Measurements from ENCODE around the gene RAP1B. TPM values are rescaled to one million over a fixed set of nuclear protein-coding genes. Genes with fewer than 3 reads are reported as not detected.

Gene RAP1B
- total and polyA plus RNA-seq, 2 of the 13 experiments (the other 11 are each of a cell fraction or from before 2014, with no cell fraction given) = 71.1 to 92.7 TPM

DNA sequence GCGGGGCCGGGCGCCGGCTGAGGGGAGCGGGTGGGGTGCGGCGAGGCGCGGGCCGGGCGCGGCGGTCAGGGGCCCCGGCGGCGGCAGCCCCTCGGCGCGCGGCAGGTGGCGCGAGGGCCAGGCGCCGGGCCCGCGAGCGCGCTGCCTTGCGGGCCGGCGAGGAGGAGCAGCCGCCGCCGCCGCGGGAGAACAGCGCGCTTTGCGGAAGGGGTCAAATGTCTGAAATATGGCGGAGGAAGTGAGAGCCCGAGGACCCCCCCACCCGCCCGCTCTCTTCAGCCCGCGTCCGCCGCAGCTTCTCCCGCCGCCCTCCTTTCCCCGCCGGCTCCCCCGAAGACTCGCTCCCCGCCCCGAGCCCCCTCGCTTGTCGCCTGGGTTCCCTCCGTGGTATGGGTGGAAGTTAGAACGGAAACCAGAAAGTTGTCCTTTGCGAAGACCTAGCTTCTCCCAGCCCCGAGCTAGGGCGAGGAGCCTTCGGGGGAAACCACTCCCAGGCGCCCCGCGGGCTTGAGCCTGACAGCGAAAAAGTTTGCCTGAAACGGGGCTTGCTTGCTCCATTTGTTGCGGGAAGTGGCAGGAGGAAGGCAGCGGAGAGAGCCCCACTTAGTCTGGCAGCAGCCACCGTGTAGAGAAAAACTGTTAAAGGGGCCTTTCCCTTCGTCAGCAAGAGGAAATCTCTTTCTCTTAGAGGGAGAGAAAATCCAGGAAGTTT, 551 bp downstream of the RAP1B start (continued):
- TF ChIP-seq, protein P1, sequence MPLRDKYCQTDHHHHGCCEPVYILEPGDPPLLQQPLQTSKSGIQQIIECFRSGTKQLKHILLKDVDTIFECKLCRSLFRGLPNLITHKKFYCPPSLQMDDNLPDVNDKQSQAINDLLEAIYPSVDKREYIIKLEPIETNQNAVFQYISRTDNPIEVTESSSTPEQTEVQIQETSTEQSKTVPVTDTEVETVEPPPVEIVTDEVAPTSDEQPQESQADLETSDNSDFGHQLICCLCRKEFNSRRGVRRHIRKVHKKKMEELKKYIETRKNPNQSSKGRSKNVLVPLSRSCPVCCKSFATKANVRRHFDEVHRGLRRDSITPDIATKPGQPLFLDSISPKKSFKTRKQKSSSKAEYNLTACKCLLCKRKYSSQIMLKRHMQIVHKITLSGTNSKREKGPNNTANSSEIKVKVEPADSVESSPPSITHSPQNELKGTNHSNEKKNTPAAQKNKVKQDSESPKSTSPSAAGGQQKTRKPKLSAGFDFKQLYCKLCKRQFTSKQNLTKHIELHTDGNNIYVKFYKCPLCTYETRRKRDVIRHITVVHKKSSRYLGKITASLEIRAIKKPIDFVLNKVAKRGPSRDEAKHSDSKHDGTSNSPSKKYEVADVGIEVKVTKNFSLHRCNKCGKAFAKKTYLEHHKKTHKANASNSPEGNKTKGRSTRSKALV (CRISPR knock-in tag; IDR thresholded peaks at IDR 0.05) = no peak
- peak; percentile 42 for TF ChIP-seq SAP130 (CRISPR knock-in tag; IDR thresholded peaks at IDR 0.05; ENCODE audit: low read depth)
- TF ChIP-seq AGO1 (IDR thresholded peaks at IDR 0.05; ENCODE audit: low read depth, low read length, poor library complexity, severe bottlenecking) = peak; percentile 23
- TF ChIP-seq, protein P2, sequence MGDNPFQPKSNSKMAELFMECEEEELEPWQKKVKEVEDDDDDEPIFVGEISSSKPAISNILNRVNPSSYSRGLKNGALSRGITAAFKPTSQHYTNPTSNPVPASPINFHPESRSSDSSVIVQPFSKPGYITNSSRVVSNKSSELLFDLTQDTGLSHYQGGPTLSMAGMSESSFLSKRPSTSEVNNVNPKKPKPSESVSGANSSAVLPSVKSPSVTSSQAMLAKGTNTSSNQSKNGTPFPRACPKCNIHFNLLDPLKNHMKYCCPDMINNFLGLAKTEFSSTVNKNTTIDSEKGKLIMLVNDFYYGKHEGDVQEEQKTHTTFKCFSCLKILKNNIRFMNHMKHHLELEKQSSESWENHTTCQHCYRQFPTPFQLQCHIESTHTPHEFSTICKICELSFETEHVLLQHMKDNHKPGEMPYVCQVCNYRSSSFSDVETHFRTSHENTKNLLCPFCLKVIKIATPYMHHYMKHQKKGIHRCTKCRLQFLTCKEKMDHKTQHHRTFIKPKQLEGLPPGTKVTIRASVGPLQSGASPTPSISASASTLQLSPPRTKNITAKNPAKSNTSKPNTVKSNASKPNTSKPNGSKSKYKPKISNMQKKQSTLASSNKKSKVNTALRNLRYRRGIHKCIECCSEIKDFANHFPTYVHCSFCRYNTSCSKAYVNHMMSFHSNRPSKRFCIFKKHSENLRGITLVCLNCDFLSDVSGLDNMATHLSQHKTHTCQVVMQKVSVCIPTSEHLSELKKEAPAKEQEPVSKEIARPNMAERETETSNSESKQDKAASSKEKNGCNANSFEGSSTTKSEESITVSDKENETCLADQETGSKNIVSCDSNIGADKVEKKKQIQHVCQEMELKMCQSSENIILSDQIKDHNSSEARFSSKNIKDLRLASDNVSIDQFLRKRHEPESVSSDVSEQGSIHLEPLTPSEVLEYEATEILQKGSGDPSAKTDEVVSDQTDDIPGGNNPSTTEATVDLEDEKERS (CRISPR knock-in tag; IDR thresholded peaks at IDR 0.05) = no peak
- TF ChIP-seq TP53 (CRISPR knock-in tag; conservative IDR thresholded peaks at IDR 0.05) = no peak
- TF ChIP-seq FOXJ3 (CRISPR knock-in tag; IDR thresholded peaks at IDR 0.05; ENCODE audit: borderline replicate concordance) = no peak
- TF ChIP-seq, protein P3, sequence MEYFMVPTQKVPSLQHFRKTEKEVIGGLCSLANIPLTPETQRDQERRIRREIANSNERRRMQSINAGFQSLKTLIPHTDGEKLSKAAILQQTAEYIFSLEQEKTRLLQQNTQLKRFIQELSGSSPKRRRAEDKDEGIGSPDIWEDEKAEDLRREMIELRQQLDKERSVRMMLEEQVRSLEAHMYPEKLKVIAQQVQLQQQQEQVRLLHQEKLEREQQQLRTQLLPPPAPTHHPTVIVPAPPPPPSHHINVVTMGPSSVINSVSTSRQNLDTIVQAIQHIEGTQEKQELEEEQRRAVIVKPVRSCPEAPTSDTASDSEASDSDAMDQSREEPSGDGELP (IDR thresholded peaks at IDR 0.05; ENCODE audit: borderline replicate concordance, low read depth) = no peak
- TF ChIP-seq SP4 (CRISPR knock-in tag; IDR thresholded peaks at IDR 0.05) = no peak
- TF ChIP-seq ASH2L (IDR thresholded peaks at IDR 0.05; ENCODE audit: insufficient read length, low read depth, low read length) = peak; percentile 61

All from HepG2 (cell line).